ENCODE measurements around the gene UVRAG.

The UVRAG gene

GRCh38 chr11:75767793-75768111 is 47.3 kb upstream of the UVRAG start:
- H3K27me3 ChIP-seq (ENCODE audit: insufficient read depth, poor library complexity, severe bottlenecking): no peaks in the 10 kb centered on the region
- H3K27ac ChIP-seq (replicated peaks): no peak overlapping the region
- DNase-seq (ENCODE audit: low read depth in 1 of 2, low spot score in 1 of 2): no peak
- no peak overlapping the region for H3K4me3 ChIP-seq (replicated peaks; ENCODE audit: insufficient read depth, low read length)
- TF ChIP-seq POLR2AphosphoS5 (IDR thresholded peaks at IDR 0.05; ENCODE audit: low read depth) (no peak), GABPA (IDR thresholded peaks at IDR 0.05; ENCODE audit: low read depth) (no peak), CTCF (IDR thresholded peaks at IDR 0.05; ENCODE audit: insufficient read depth, low read length) (no peak), SPI1 (IDR thresholded peaks at IDR 0.05; ENCODE audit: borderline replicate concordance, low read depth) (no peak), REST (IDR thresholded peaks at IDR 0.05; ENCODE audit: insufficient replicate concordance, low read depth) (no peak)

- peak within 1 kb of the TSS; percentile 81 for H3K27ac ChIP-seq (replicated peaks)
- TF ChIP-seq REST (IDR thresholded peaks at IDR 0.05; ENCODE audit: insufficient replicate concordance, low read depth) (no peak), POLR2AphosphoS5 (IDR thresholded peaks at IDR 0.05; ENCODE audit: low read depth) (no peak), CTCF (IDR thresholded peaks at IDR 0.05; ENCODE audit: insufficient read depth, low read length) (no peak), SPI1 (IDR thresholded peaks at IDR 0.05; ENCODE audit: borderline replicate concordance, low read depth) (no peak), GABPA (IDR thresholded peaks at IDR 0.05; ENCODE audit: low read depth) (no peak)
- peak within 1 kb of the TSS; percentile 59 for H3K4me3 ChIP-seq (replicated peaks; ENCODE audit: insufficient read depth, low read length)
- H3K27me3 ChIP-seq (ENCODE audit: insufficient read depth, poor library complexity, severe bottlenecking): no peaks in the 10 kb centered on the region
- peak; percentile 43 to 66 for DNase-seq (ENCODE audit: low read depth in 1 of 2, low spot score in 1 of 2)
Measured at GRCh38 chr11:75768112-75768908, 46.7 kb upstream of the UVRAG start, which contains the start of gene DGAT2. DGAT2 (plus strand) TSS chr11:75768778; CDS start chr11:75768992, 214 bp downstream.

GRCh38 chr11:75768909-75769771 is 45.9 kb upstream of the UVRAG start:
- H3K27me3 ChIP-seq (ENCODE audit: insufficient read depth, poor library complexity, severe bottlenecking): no peaks in the 10 kb centered on the region
- DNase-seq (ENCODE audit: low read depth in 1 of 2, low spot score in 1 of 2): no peak
- no peak overlapping the region for H3K27ac ChIP-seq (replicated peaks)
- peak overlapping the region; percentile 59 for H3K4me3 ChIP-seq (replicated peaks; ENCODE audit: insufficient read depth, low read length)
- TF ChIP-seq SPI1 (IDR thresholded peaks at IDR 0.05; ENCODE audit: borderline replicate concordance, low read depth) (no peak), GABPA (IDR thresholded peaks at IDR 0.05; ENCODE audit: low read depth) (no peak)

GRCh38 chr11:75770102-75770501 is 44.9 kb upstream of the UVRAG start:
- no peak overlapping the region; the same call in 1 of the 2 replicates for H3K4me3 ChIP-seq (replicated peaks; ENCODE audit: insufficient read depth, low read length)
- no peak for TF ChIP-seq REST (IDR thresholded peaks at IDR 0.05; ENCODE audit: insufficient replicate concordance, low read depth)
- TF ChIP-seq POLR2AphosphoS5 (IDR thresholded peaks at IDR 0.05; ENCODE audit: low read depth): no peak
- no peak for TF ChIP-seq GABPA (IDR thresholded peaks at IDR 0.05; ENCODE audit: low read depth)
- no peak for DNase-seq (ENCODE audit: low read depth in 1 of 2, low spot score in 1 of 2)
- H3K27ac ChIP-seq (replicated peaks): no peak overlapping the region
- no peaks in the 10 kb centered on the region for H3K27me3 ChIP-seq (ENCODE audit: insufficient read depth, poor library complexity, severe bottlenecking)

Data from HL-60 (cell line).